Measurements from ENCODE around the gene CEP126.

The CEP126 gene

GRCh38 chr11:102010776-102011494 lies 96.1 kb downstream of the CEP126 start:
- H2BK5ac ChIP-seq (ENCODE audit: low read length), result no peak overlapping the region
- H4K91ac ChIP-seq (ENCODE audit: low read depth, low read length, poor library complexity), result no peak overlapping the region
- no peak overlapping the region for H3K4ac ChIP-seq (ENCODE audit: low read length)
- no peak overlapping the region for H2BK12ac ChIP-seq (ENCODE audit: low read length)
- no peak overlapping the region for H2BK120ac ChIP-seq (ENCODE audit: low read depth, low read length)
- no peaks in the 10 kb centered on the region for H3K9me3 ChIP-seq (replicated peaks in 1 of 2; ENCODE audit: control insufficient read depth in 2 of 2, insufficient read depth in 1 of 2, low read depth in 1 of 2, low read length in 2 of 2)
- no peak overlapping the region for H2AK5ac ChIP-seq (ENCODE audit: low read depth, low read length)
- no peaks in the 10 kb centered on the region for H3K79me1 ChIP-seq (ENCODE audit: low read depth, low read length)
- peak; percentile 32 for DNase-seq (ENCODE audit: low spot score)
- H3K23ac ChIP-seq (ENCODE audit: low read depth, low read length, poor library complexity), result no peak overlapping the region
- H3K27ac ChIP-seq (replicated peaks; ENCODE audit: low read length), result no peak overlapping the region
- H3K14ac ChIP-seq (ENCODE audit: low read length), result no peak overlapping the region
- no peak overlapping the region for H3K9ac ChIP-seq (ENCODE audit: low read depth, low read length, poor library complexity)
- H2AFZ ChIP-seq (ENCODE audit: low read length), result no peak overlapping the region
- H3K18ac ChIP-seq (ENCODE audit: low read length), result no peak overlapping the region
- no peaks in the 10 kb centered on the region for H3K36me3 ChIP-seq (replicated peaks in 1 of 2; ENCODE audit: control insufficient read depth in 2 of 2, insufficient read depth in 2 of 2, low read length in 2 of 2)
- H4K8ac ChIP-seq (ENCODE audit: low read depth, low read length), result no peak overlapping the region
- WGBS, 2 donors (ENCODE audit: extremely low coverage in 2 of 2, insufficient read length in 2 of 2, insufficient replicate concordance in 1 of 2), result no CpG with 5 or more reads among the region's 12 CpGs
- H3K4me3 ChIP-seq (ENCODE audit: low read length in 2 of 2), result no peak overlapping the region
- no peak overlapping the region for H3K4me2 ChIP-seq (ENCODE audit: insufficient read depth, low read length, poor library complexity, severe bottlenecking)
- peaks cover 0 to 4% of the 10 kb centered on the region in 2 donors for H3K4me1 ChIP-seq (ENCODE audit: control insufficient read depth in 2 of 2, insufficient read depth in 1 of 2, low read depth in 1 of 2, low read length in 2 of 2)
- no peak overlapping the region for H2BK15ac ChIP-seq (ENCODE audit: low read length)
- H3K27me3 ChIP-seq (ENCODE audit: control insufficient read depth in 3 of 3, insufficient read depth in 3 of 3, low read depth in 1 of 3, low read length in 3 of 3), result peaks cover 0 to 10% (median 0%) of the 10 kb centered on the region in 3 experiments

- no peak for DNase-seq (ENCODE audit: low spot score)
- no peak overlapping the region for H4K91ac ChIP-seq (ENCODE audit: low read depth, low read length, poor library complexity)
- H2BK15ac ChIP-seq (ENCODE audit: low read length), result no peak overlapping the region
These were observed 98.1 kb downstream of the CEP126 start for GRCh38 chr11:102012946-102013345.

GRCh38 chr11:102014756-102015155 lies 99.9 kb downstream of the CEP126 start:
- no peak overlapping the region for H2BK15ac ChIP-seq (ENCODE audit: low read length)
- H2AK5ac ChIP-seq (ENCODE audit: low read depth, low read length), result no peak overlapping the region
- no peaks in the 10 kb centered on the region for H3K79me1 ChIP-seq (ENCODE audit: low read depth, low read length)
- no CpG with 5 or more reads among the region's 5 CpGs for WGBS, 2 donors (ENCODE audit: extremely low coverage in 2 of 2, insufficient read length in 2 of 2, insufficient replicate concordance in 1 of 2)
- no peaks in the 10 kb centered on the region for H3K9me3 ChIP-seq (replicated peaks in 1 of 2; ENCODE audit: control insufficient read depth in 2 of 2, insufficient read depth in 1 of 2, low read depth in 1 of 2, low read length in 2 of 2)
- H3K23ac ChIP-seq (ENCODE audit: low read depth, low read length, poor library complexity), result no peak overlapping the region
- H2AFZ ChIP-seq (ENCODE audit: low read length), result no peak overlapping the region
- no peak overlapping the region for H2BK5ac ChIP-seq (ENCODE audit: low read length)
- H3K27ac ChIP-seq (replicated peaks; ENCODE audit: low read length), result no peak overlapping the region
- no peak overlapping the region for H3K4me3 ChIP-seq (ENCODE audit: low read length in 2 of 2)
- no peak overlapping the region for H3K18ac ChIP-seq (ENCODE audit: low read length)
- H4K8ac ChIP-seq (ENCODE audit: low read depth, low read length), result no peak overlapping the region
- no peak for DNase-seq (ENCODE audit: low spot score)
- no peak overlapping the region for H3K4me2 ChIP-seq (ENCODE audit: insufficient read depth, low read length, poor library complexity, severe bottlenecking)
- H4K91ac ChIP-seq (ENCODE audit: low read depth, low read length, poor library complexity), result no peak overlapping the region
- H3K4ac ChIP-seq (ENCODE audit: low read length), result no peak overlapping the region
- no peaks in the 10 kb centered on the region for H3K36me3 ChIP-seq (replicated peaks in 1 of 2; ENCODE audit: control insufficient read depth in 2 of 2, insufficient read depth in 2 of 2, low read length in 2 of 2)
- peaks cover 0 to 4% of the 10 kb centered on the region in 2 donors for H3K4me1 ChIP-seq (ENCODE audit: control insufficient read depth in 2 of 2, insufficient read depth in 1 of 2, low read depth in 1 of 2, low read length in 2 of 2)
- H3K14ac ChIP-seq (ENCODE audit: low read length), result no peak overlapping the region
- no peak overlapping the region for H3K9ac ChIP-seq (ENCODE audit: low read depth, low read length, poor library complexity)
- H3K27me3 ChIP-seq (ENCODE audit: control insufficient read depth in 3 of 3, insufficient read depth in 3 of 3, low read depth in 1 of 3, low read length in 3 of 3), result peaks cover 0 to 10% (median 0%) of the 10 kb centered on the region in 3 experiments
- no peak overlapping the region for H2BK120ac ChIP-seq (ENCODE audit: low read depth, low read length)
- no peak overlapping the region for H2BK12ac ChIP-seq (ENCODE audit: low read length)

More at GRCh38 chr11:102012946-102013345, 98.1 kb downstream of the CEP126 start:
- no peaks in the 10 kb centered on the region for H3K79me1 ChIP-seq (ENCODE audit: low read depth, low read length)
- no peaks in the 10 kb centered on the region for H3K9me3 ChIP-seq (replicated peaks in 1 of 2; ENCODE audit: control insufficient read depth in 2 of 2, insufficient read depth in 1 of 2, low read depth in 1 of 2, low read length in 2 of 2)
- no peak overlapping the region for H3K23ac ChIP-seq (ENCODE audit: low read depth, low read length, poor library complexity)
- no peaks in the 10 kb centered on the region for H3K36me3 ChIP-seq (replicated peaks in 1 of 2; ENCODE audit: control insufficient read depth in 2 of 2, insufficient read depth in 2 of 2, low read length in 2 of 2)
- no peak overlapping the region for H3K27ac ChIP-seq (replicated peaks; ENCODE audit: low read length)
- no peak overlapping the region for H3K4me2 ChIP-seq (ENCODE audit: insufficient read depth, low read length, poor library complexity, severe bottlenecking)
- H3K18ac ChIP-seq (ENCODE audit: low read length), result no peak overlapping the region
- no peak overlapping the region for H3K14ac ChIP-seq (ENCODE audit: low read length)
- H2BK5ac ChIP-seq (ENCODE audit: low read length), result no peak overlapping the region
- no peak overlapping the region for H2AK5ac ChIP-seq (ENCODE audit: low read depth, low read length)
- no peak overlapping the region for H4K8ac ChIP-seq (ENCODE audit: low read depth, low read length)
- no peak overlapping the region for H2AFZ ChIP-seq (ENCODE audit: low read length)
- no peak overlapping the region for H2BK12ac ChIP-seq (ENCODE audit: low read length)
- peaks cover 0 to 10% (median 0%) of the 10 kb centered on the region in 3 experiments for H3K27me3 ChIP-seq (ENCODE audit: control insufficient read depth in 3 of 3, insufficient read depth in 3 of 3, low read depth in 1 of 3, low read length in 3 of 3)
- H3K4me1 ChIP-seq (ENCODE audit: control insufficient read depth in 2 of 2, insufficient read depth in 1 of 2, low read depth in 1 of 2, low read length in 2 of 2), result peaks cover 0 to 4% of the 10 kb centered on the region in 2 donors
- no CpG with 5 or more reads among the region's 3 CpGs for WGBS, 2 donors (ENCODE audit: extremely low coverage in 2 of 2, insufficient read length in 2 of 2, insufficient replicate concordance in 1 of 2)
- H2BK120ac ChIP-seq (ENCODE audit: low read depth, low read length), result no peak overlapping the region
- no peak overlapping the region for H3K4me3 ChIP-seq (ENCODE audit: low read length in 2 of 2)
- no peak overlapping the region for H3K9ac ChIP-seq (ENCODE audit: low read depth, low read length, poor library complexity)
- no peak overlapping the region for H3K4ac ChIP-seq (ENCODE audit: low read length)

GRCh38 chr11:102017026-102017425 lies 102.2 kb downstream of the CEP126 start:
- no peak for DNase-seq (ENCODE audit: low spot score)
- H3K79me1 ChIP-seq (ENCODE audit: low read depth, low read length), result no peaks in the 10 kb centered on the region
- no peak overlapping the region for H2BK15ac ChIP-seq (ENCODE audit: low read length)
- H3K4ac ChIP-seq (ENCODE audit: low read length), result no peak overlapping the region
- no peak overlapping the region for H2BK5ac ChIP-seq (ENCODE audit: low read length)
- H3K27me3 ChIP-seq (ENCODE audit: control insufficient read depth in 3 of 3, insufficient read depth in 3 of 3, low read depth in 1 of 3, low read length in 3 of 3), result no peaks in the 10 kb centered on the region
- no peak overlapping the region for H3K14ac ChIP-seq (ENCODE audit: low read length)
- WGBS, 2 donors (ENCODE audit: extremely low coverage in 2 of 2, insufficient read length in 2 of 2, insufficient replicate concordance in 1 of 2), result no CpG with 5 or more reads among the region's 3 CpGs
- no peak overlapping the region for H3K9ac ChIP-seq (ENCODE audit: low read depth, low read length, poor library complexity)
- no peak overlapping the region for H3K23ac ChIP-seq (ENCODE audit: low read depth, low read length, poor library complexity)
- no peak overlapping the region for H2BK12ac ChIP-seq (ENCODE audit: low read length)
- H4K8ac ChIP-seq (ENCODE audit: low read depth, low read length), result no peak overlapping the region
- H3K9me3 ChIP-seq (replicated peaks in 1 of 2; ENCODE audit: control insufficient read depth in 2 of 2, insufficient read depth in 1 of 2, low read depth in 1 of 2, low read length in 2 of 2), result no peaks in the 10 kb centered on the region
- no peak overlapping the region for H3K18ac ChIP-seq (ENCODE audit: low read length)
- H2AFZ ChIP-seq (ENCODE audit: low read length), result no peak overlapping the region
- no peak overlapping the region for H2AK5ac ChIP-seq (ENCODE audit: low read depth, low read length)
- H2BK120ac ChIP-seq (ENCODE audit: low read depth, low read length), result no peak overlapping the region
- no peaks in the 10 kb centered on the region for H3K36me3 ChIP-seq (replicated peaks in 1 of 2; ENCODE audit: control insufficient read depth in 2 of 2, insufficient read depth in 2 of 2, low read length in 2 of 2)
- no peak overlapping the region for H3K4me2 ChIP-seq (ENCODE audit: insufficient read depth, low read length, poor library complexity, severe bottlenecking)
- no peak overlapping the region for H4K91ac ChIP-seq (ENCODE audit: low read depth, low read length, poor library complexity)
- no peaks in the 10 kb centered on the region for H3K4me1 ChIP-seq (ENCODE audit: control insufficient read depth in 2 of 2, insufficient read depth in 1 of 2, low read depth in 1 of 2, low read length in 2 of 2)
- H3K4me3 ChIP-seq (ENCODE audit: low read length in 2 of 2), result no peak overlapping the region
- no peak overlapping the region for H3K27ac ChIP-seq (replicated peaks; ENCODE audit: low read length)

Measured in neuronal stem cell (in vitro differentiated cells).